Measurements from ENCODE around the gene GJC2. TPM values are rescaled to one million over a fixed set of nuclear protein-coding genes. Genes with fewer than 3 reads are reported as not detected.

GJC2 gene
- total and polyA plus RNA-seq, 4 donors, result 0.10 to 0.79 (median 0.25) TPM; not detected in 1

GRCh38 chr1:228159008-228159665, 9.4 kb downstream of the GJC2 start:
- peaks cover 0 to 13% (median 0%) of the 10 kb centered on the region in 4 donors for H3K4me1 ChIP-seq (ENCODE audit: control insufficient read depth in 4 of 4, insufficient read depth in 4 of 4, low read length in 3 of 4)
- no peaks in the 10 kb centered on the region for H3K27me3 ChIP-seq (ENCODE audit: control insufficient read depth in 4 of 4, insufficient read depth in 4 of 4, low read length in 3 of 4)
- no peak overlapping the region for H3K9ac ChIP-seq (ENCODE audit: low read depth in 1 of 2, low read length in 2 of 2)
- 76% methylated on average over 14 of the region's 14 CpGs for WGBS
- TF ChIP-seq FOXA1 (IDR thresholded peaks at IDR 0.05) (no peak), HNF4A (conservative IDR thresholded peaks at IDR 0.05) (no peak), REST (IDR thresholded peaks at IDR 0.05) (no peak), RAD21 (IDR thresholded peaks at IDR 0.05) (no peak), GABPA (IDR thresholded peaks at IDR 0.05 in 1 of 2, conservative IDR thresholded peaks at IDR 0.05 in 1 of 2) (no peak), SP1 (IDR thresholded peaks at IDR 0.05) (no peak), ATF3 (IDR thresholded peaks at IDR 0.05) (no peak), MAX (IDR thresholded peaks at IDR 0.05) (no peak), RXRA (IDR thresholded peaks at IDR 0.05) (no peak), EGR1 (IDR thresholded peaks at IDR 0.05; ENCODE audit: low read depth in 2 of 2) (no peak), YY1 (IDR thresholded peaks at IDR 0.05) (no peak), FOXA2 (IDR thresholded peaks at IDR 0.05) (no peak), JUND (IDR thresholded peaks at IDR 0.05) (no peak), NR2F2 (IDR thresholded peaks at IDR 0.05) (no peak), CTCF (IDR thresholded peaks at IDR 0.05; ENCODE audit: low read depth, low read length, missing input control) (no peak), HNF4G (IDR thresholded peaks at IDR 0.05) (no peak), ZBTB33 (IDR thresholded peaks at IDR 0.05) (no peak), TAF1 (conservative IDR thresholded peaks at IDR 0.05) (no peak)
- H3K27ac ChIP-seq (ENCODE audit: low read depth in 1 of 2, low read length in 2 of 2), result no peak overlapping the region
- H3K9me3 ChIP-seq (ENCODE audit: control insufficient read depth in 4 of 4, low read length in 3 of 4), result no peaks in the 10 kb centered on the region
- H3K4me3 ChIP-seq (ENCODE audit: low read depth in 1 of 3, low read length in 3 of 3), result no peak overlapping the region
- no peaks in the 10 kb centered on the region for H3K36me3 ChIP-seq (ENCODE audit: control insufficient read depth in 4 of 4, insufficient read depth in 3 of 4, low read depth in 1 of 4, low read length in 3 of 4)
- DNase-seq (ENCODE audit: low spot score), result no peak
